ENCODE data around the gene HS1BP3. TPM values are rescaled to one million over a fixed set of nuclear protein-coding genes. Genes with fewer than 3 reads are reported as not detected.

HS1BP3 gene
- total RNA-seq, 1 donor from 2014 or later = 33.6 TPM

DNA sequence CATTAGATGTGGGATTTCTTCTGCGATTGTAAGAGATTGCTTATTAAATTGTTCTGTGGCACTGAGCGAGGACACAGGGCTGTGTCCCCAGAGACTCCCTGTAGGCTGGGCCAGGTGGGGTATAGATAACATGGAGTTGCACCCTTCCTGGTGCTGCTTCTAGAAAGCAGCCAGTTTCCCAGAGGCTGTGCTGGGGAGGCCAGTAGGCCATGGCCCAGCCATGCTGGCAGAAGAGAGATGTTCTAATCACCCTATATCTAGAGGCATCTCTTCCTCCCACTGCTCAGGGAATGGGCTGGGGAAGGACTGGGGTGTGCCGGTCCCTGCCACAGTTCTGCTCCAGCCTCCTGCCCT lies 66.9 kb downstream of the HS1BP3 start:
- DNase-seq (ENCODE audit: low spot score) = no peak
- H3K27ac Mint-ChIP-seq (ENCODE audit: unreplicated experiment) = no peak overlapping the region
- H3K9me3 Mint-ChIP-seq (ENCODE audit: unreplicated experiment) = no peaks in the 10 kb centered on the region
- TF ChIP-seq CTCF (IDR thresholded peaks at IDR 0.05; ENCODE audit: unreplicated experiment) = no peak
- H3K4me3 Mint-ChIP-seq (ENCODE audit: unreplicated experiment) = no peak overlapping the region
- H3K27me3 Mint-ChIP-seq (ENCODE audit: unreplicated experiment) = peaks cover 10% of the 10 kb centered on the region
- peaks cover 33% of the 10 kb centered on the region for H3K4me1 Mint-ChIP-seq (ENCODE audit: unreplicated experiment)
- no peaks in the 10 kb centered on the region for H3K36me3 Mint-ChIP-seq (ENCODE audit: low read depth, unreplicated experiment)

- no peaks in the 10 kb centered on the region for H3K9me3 Mint-ChIP-seq (ENCODE audit: unreplicated experiment)
- no peak for DNase-seq (ENCODE audit: low spot score)
- TF ChIP-seq CTCF (IDR thresholded peaks at IDR 0.05; ENCODE audit: unreplicated experiment) = no peak
- H3K27ac Mint-ChIP-seq (ENCODE audit: unreplicated experiment) = no peak overlapping the region
- peaks cover 10% of the 10 kb centered on the region for H3K27me3 Mint-ChIP-seq (ENCODE audit: unreplicated experiment)
- peaks cover 35% of the 10 kb centered on the region for H3K4me1 Mint-ChIP-seq (ENCODE audit: unreplicated experiment)
- H3K36me3 Mint-ChIP-seq (ENCODE audit: low read depth, unreplicated experiment) = no peaks in the 10 kb centered on the region
- H3K4me3 Mint-ChIP-seq (ENCODE audit: unreplicated experiment) = no peak overlapping the region
Observed at GRCh38 chr2:20583425-20583881, 67.4 kb downstream of the HS1BP3 start.

- Mint-ChIP-seq H3K4me3 (ENCODE audit: unreplicated experiment) (no peak overlapping the region), H3K27ac (ENCODE audit: unreplicated experiment) (no peak overlapping the region), H3K27me3 (ENCODE audit: unreplicated experiment) (peaks cover 10% of the 10 kb centered on the region), H3K4me1 (ENCODE audit: unreplicated experiment) (peaks cover 38% of the 10 kb centered on the region), H3K9me3 (ENCODE audit: unreplicated experiment) (no peaks in the 10 kb centered on the region), H3K36me3 (ENCODE audit: low read depth, unreplicated experiment) (no peaks in the 10 kb centered on the region)
- TF ChIP-seq CTCF (IDR thresholded peaks at IDR 0.05; ENCODE audit: unreplicated experiment) = no peak
- no peak for DNase-seq (ENCODE audit: low spot score)
Observed at GRCh38 chr2:20582600-20583221, 68.2 kb downstream of the HS1BP3 start.

DNA sequence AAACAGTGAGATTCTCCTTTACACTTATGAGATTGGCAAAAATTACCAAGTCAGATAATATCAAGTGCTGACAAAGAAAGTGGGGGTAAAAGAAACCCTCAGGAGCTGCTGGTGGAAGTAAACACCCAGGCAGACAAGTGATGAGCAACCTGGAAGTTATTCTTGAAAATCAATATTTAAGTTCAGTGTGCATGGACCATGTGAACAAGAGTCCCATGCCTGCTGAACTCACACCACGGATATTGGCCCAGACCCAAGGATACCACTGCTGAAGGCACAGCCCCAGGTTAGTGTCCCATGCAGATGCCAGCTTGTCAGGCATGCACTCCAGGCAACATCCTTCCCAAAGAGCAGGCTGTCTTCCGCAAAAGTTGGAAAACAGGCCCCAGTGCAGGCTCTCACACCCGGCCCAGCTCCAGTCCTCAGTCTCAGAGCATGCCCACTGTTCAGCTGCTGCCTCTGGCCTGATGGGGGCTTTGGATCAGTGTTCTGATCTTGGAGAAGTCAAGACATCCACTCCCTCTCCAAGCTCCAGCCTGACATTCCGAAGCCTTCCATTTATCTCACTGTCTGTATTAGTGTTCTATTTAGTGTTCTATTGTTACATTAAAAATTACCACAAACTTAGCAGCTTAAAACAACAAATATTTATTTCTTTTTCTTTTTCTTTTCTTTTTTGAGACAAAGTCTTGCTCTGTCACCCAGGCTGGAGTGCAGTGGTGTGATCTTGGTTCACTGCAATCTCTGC lies 70.0 kb downstream of the HS1BP3 start:
- Mint-ChIP-seq H3K27ac (ENCODE audit: unreplicated experiment) (peak overlapping the region; percentile 36), H3K9me3 (ENCODE audit: unreplicated experiment) (no peaks in the 10 kb centered on the region), H3K36me3 (ENCODE audit: low read depth, unreplicated experiment) (no peaks in the 10 kb centered on the region), H3K4me3 (ENCODE audit: unreplicated experiment) (no peak overlapping the region), H3K27me3 (ENCODE audit: unreplicated experiment) (peaks cover 6% of the 10 kb centered on the region), H3K4me1 (ENCODE audit: unreplicated experiment) (peaks cover 41% of the 10 kb centered on the region)
- DNase-seq (ENCODE audit: low spot score) = no peak
- no peak for TF ChIP-seq CTCF (IDR thresholded peaks at IDR 0.05; ENCODE audit: unreplicated experiment)

DNA sequence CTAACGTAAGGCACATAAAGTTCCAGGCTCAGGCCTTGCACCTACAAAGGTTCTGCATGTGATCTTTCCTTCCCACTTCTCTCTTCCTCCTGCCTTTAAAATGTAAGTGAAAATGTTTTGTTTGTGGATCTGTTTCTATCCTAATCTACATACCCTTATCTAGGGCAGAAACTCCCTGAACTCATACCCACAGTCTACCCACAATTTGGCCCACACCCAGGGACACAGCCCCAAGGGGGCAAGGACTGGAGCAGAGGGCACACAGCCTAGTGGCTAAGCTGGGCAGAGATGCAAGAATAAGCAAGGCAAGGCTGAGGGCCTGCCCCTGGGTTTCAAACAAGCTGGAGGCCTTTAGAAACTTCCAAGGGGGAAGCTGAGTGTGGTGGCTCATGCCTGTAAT lies 71.0 kb downstream of the HS1BP3 start:
- Mint-ChIP-seq H3K4me1 (ENCODE audit: unreplicated experiment) (peaks cover 42% of the 10 kb centered on the region), H3K27me3 (ENCODE audit: unreplicated experiment) (peaks cover 4% of the 10 kb centered on the region), H3K4me3 (ENCODE audit: unreplicated experiment) (no peak overlapping the region), H3K36me3 (ENCODE audit: low read depth, unreplicated experiment) (no peaks in the 10 kb centered on the region), H3K9me3 (ENCODE audit: unreplicated experiment) (no peaks in the 10 kb centered on the region), H3K27ac (ENCODE audit: unreplicated experiment) (peak overlapping the region; percentile 90)
- no peak for DNase-seq (ENCODE audit: low spot score)
- TF ChIP-seq CTCF (IDR thresholded peaks at IDR 0.05; ENCODE audit: unreplicated experiment) = no peak

Data from endothelial cell (in vitro differentiated cells).